Osteocyte (in vitro differentiated cells): ENCODE results near the gene PRAMEF12. TPM values are rescaled to one million over a fixed set of nuclear protein-coding genes. Genes with fewer than 3 reads are reported as not detected.

Experiments used
- DNase-seq: peaks from one replicate; pipeline ENCODE4 v3.0.0; 2021; ENCODE audit warnings: mixed read lengths; ENCODE audit not compliant: unreplicated experiment; ENCODE audit errors: extremely low spot score
- H3K27ac Mint-ChIP-seq: one replicate; pipeline ENCODE4 v1.8.0; 2021; ENCODE audit warnings: mild to moderate bottlenecking, mixed read lengths; ENCODE audit not compliant: unreplicated experiment
- H3K27me3 Mint-ChIP-seq: one replicate; pipeline ENCODE4 v1.8.0; 2021; ENCODE audit warnings: mixed read lengths; ENCODE audit not compliant: unreplicated experiment
- H3K36me3 Mint-ChIP-seq: one replicate; pipeline ENCODE4 v1.8.0; 2021; ENCODE audit warnings: mixed read lengths; ENCODE audit not compliant: unreplicated experiment
- H3K4me1 Mint-ChIP-seq: one replicate; pipeline ENCODE4 v1.8.0; 2021; ENCODE audit warnings: mixed read lengths; ENCODE audit not compliant: unreplicated experiment
- H3K4me3 Mint-ChIP-seq: one replicate; pipeline ENCODE4 v1.8.0; 2021; ENCODE audit warnings: mild to moderate bottlenecking, moderate library complexity, mixed read lengths; ENCODE audit not compliant: unreplicated experiment
- H3K9me3 Mint-ChIP-seq: one replicate; pipeline ENCODE4 v1.8.0; 2021; ENCODE audit warnings: mixed read lengths; ENCODE audit not compliant: unreplicated experiment
- total RNA-seq: library from RNA; stranded (reverse); gene quantifications from 2 replicates; pipeline ENCODE4 v1.2.1, GENCODE V29; 2021
- TF ChIP-seq, protein P1 (sequence below): fragments of 200-600 bp; sonication (generic); IDR thresholded peaks from 2 replicates; pipeline ENCODE4 v1.5.0; 2021; ENCODE audit warnings: antibody characterized with exemption, mild to moderate bottlenecking, moderate library complexity

The PRAMEF12 gene
- total RNA-seq, 1 donor from 2014 or later = not detected

DNA sequence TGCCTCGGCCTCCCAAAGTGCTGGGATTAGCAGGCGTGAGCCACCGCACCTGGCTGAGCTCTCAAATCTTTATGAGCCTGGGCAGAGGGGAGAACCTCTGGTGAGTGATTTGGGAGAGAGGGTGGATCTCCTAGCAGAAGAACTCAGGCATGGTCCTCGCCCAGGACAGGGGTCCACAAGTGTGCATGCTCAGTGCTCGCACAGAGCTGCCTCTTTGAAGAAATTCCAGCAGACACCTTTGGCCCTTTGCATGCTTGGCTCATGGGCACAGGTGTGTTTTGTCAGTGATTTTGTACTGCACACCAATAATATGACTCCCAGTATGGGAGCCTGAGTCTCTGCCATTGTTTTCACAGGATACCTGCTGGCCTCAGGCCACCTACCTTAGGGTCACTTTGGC, 11.8 kb upstream of the PRAMEF12 start:
- peaks cover 2% of the 10 kb centered on the region for H3K9me3 Mint-ChIP-seq
- H3K4me3 Mint-ChIP-seq = no peak overlapping the region
- H3K27ac Mint-ChIP-seq = no peak overlapping the region
- H3K36me3 Mint-ChIP-seq = no peaks in the 10 kb centered on the region
- TF ChIP-seq, protein P1, sequence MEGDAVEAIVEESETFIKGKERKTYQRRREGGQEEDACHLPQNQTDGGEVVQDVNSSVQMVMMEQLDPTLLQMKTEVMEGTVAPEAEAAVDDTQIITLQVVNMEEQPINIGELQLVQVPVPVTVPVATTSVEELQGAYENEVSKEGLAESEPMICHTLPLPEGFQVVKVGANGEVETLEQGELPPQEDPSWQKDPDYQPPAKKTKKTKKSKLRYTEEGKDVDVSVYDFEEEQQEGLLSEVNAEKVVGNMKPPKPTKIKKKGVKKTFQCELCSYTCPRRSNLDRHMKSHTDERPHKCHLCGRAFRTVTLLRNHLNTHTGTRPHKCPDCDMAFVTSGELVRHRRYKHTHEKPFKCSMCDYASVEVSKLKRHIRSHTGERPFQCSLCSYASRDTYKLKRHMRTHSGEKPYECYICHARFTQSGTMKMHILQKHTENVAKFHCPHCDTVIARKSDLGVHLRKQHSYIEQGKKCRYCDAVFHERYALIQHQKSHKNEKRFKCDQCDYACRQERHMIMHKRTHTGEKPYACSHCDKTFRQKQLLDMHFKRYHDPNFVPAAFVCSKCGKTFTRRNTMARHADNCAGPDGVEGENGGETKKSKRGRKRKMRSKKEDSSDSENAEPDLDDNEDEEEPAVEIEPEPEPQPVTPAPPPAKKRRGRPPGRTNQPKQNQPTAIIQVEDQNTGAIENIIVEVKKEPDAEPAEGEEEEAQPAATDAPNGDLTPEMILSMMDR = no peak
- DNase-seq = no peak
- H3K27me3 Mint-ChIP-seq = no peaks in the 10 kb centered on the region
- H3K4me1 Mint-ChIP-seq = no peaks in the 10 kb centered on the region

DNA sequence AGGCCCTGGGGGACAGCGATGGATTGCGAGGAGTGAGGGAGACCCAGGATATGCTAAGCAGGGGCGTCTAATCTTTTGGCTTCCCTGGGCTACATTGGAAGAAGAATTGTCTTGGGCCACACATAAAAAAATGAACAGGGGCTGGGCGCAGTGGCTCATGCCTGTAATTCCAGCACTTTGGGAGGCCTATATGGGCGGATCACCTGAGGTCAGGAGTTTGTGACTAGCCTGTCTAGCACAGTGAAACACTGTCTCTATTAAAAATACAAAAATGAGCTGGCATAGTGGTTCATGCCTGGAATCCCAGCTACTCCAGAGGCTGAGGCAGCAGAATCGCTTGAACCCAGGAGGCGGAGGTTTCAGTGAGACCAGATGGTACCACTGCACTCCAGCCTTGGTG, 10.8 kb upstream of the PRAMEF12 start:
- TF ChIP-seq, protein P1 = no peak
- H3K27me3 Mint-ChIP-seq = peaks cover 4% of the 10 kb centered on the region
- H3K4me1 Mint-ChIP-seq = no peaks in the 10 kb centered on the region
- H3K4me3 Mint-ChIP-seq = no peak overlapping the region
- H3K36me3 Mint-ChIP-seq = no peaks in the 10 kb centered on the region
- no peak overlapping the region for H3K27ac Mint-ChIP-seq
- no peak for DNase-seq
- H3K9me3 Mint-ChIP-seq = peaks cover 6% of the 10 kb centered on the region

DNA sequence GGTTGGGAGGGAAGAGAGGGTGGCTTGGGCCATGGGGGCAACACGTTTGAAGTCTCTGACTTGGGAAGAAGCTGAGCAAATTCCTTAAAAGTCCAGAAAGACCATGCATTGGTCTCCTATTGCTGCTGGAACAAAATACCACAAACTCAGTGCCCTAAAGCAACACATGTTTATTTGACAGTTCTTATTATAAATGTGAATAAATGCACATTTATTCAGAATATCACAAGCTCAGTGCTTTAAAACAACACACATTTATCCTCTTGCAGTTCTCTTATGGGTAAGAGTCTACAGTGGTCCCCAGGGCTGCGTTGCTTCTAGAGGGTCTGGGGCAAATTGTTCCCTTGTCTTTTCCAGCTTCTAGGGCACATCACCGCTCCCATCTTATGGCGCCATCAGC, 10.1 kb upstream of the PRAMEF12 start:
- peaks cover 4% of the 10 kb centered on the region for H3K27me3 Mint-ChIP-seq
- H3K27ac Mint-ChIP-seq = no peak overlapping the region
- TF ChIP-seq, protein P1 = no peak
- DNase-seq = no peak
- H3K4me3 Mint-ChIP-seq = no peak overlapping the region
- no peaks in the 10 kb centered on the region for H3K4me1 Mint-ChIP-seq
- H3K36me3 Mint-ChIP-seq = no peaks in the 10 kb centered on the region
- peaks cover 6% of the 10 kb centered on the region for H3K9me3 Mint-ChIP-seq

DNA sequence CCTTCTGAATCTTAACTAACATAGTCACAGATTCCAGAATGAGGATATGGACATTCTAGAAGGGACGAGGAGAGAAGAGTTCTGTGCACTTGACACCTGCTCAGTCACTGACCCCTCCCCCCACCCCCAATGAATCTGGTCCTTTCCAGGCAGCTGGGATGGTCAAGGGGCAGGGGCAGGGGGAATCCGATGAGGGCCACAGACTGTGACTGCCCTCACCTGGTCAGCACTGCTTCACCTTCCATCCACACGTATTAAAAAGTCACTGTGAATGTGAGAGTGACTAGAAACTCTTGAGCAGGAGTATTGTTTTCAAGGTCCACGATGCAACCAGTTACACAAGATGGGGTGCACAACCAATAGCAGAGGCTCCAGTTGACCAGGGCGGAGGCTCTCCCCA, 9.5 kb upstream of the PRAMEF12 start:
- Mint-ChIP-seq H3K4me3 (no peak overlapping the region), H3K9me3 (peaks cover 6% of the 10 kb centered on the region), H3K27ac (no peak overlapping the region), H3K4me1 (no peaks in the 10 kb centered on the region), H3K36me3 (no peaks in the 10 kb centered on the region), H3K27me3 (peaks cover 4% of the 10 kb centered on the region)
- DNase-seq = no peak
- TF ChIP-seq, protein P1 = no peak

DNA sequence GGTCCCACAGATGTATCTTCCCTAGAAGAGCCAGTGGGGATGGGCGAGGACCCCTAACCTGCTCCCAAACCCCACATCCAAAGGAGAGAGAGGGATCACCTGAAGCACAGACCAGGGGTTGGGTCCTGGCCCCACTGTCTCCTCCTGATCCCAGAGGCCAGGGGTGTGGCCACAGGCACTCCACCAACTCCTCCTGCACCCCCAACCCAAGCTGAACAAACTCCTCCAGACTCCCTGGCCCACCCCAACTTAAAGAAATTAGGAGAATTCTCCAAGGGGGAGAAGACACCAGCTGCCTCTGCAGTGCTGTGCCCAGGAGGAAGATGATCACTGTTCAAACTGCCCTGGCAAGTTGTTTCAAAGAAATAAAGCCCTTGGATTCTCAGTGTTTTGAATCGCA, 4.5 kb upstream of the PRAMEF12 start:
- no peaks in the 10 kb centered on the region for H3K4me1 Mint-ChIP-seq
- H3K27ac Mint-ChIP-seq = no peak overlapping the region
- TF ChIP-seq, protein P1 = no peak
- no peak for DNase-seq
- H3K27me3 Mint-ChIP-seq = peaks cover 7% of the 10 kb centered on the region
- peaks cover 13% of the 10 kb centered on the region for H3K9me3 Mint-ChIP-seq
- no peak overlapping the region for H3K4me3 Mint-ChIP-seq
- H3K36me3 Mint-ChIP-seq = no peaks in the 10 kb centered on the region
